Right lobe of liver (tissue), 4 donors: ENCODE data around the gene ZBTB24.

Source experiments
- POLR2A ChIP-seq: fragments of 450-650 bp; IDR thresholded peaks from one replicate; pipeline ENCODE4 v1.6.1; 2017; ENCODE audit warnings: antibody characterized with exemption, mild to moderate bottlenecking
- TF ChIP-seq, protein P1 (sequence below), 4 donors: fragments of 200-600 bp in 3 of 4; fragments of 450-650 bp in 1 of 4; IDR thresholded peaks; one replicate each; pipeline versions ENCODE4 v1.5.1 to v1.8.0; 2016 to 2022; ENCODE audit warnings: antibody characterized with exemption in 4 of 4, mild to moderate bottlenecking in 2 of 4
- donor health status: DM: no; HTN: no; CAD: no.
- donor health status: DM: no; HTN: no; CAD: no.
- donor health status: DM: no; HTN: yes; CAD: no.

DNA sequence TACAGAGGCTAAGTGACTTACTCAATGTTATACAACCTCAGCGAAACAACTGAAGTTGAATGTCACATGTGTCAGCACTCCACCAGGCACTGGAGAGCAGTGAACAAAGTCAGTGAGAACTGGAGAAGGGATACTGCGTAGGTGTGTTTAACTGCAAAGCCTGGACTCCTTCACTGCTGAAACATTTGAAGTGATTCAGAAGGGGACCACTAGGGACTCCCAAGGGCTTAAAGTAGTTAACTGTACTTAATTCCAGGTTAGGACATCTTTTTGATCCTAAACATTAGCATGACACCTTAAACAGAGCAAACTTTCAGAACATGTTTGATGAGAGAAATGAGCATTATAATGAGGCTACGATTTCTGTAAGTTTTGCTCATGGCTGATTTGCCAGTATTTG lies 45.0 kb upstream of the ZBTB24 start:
- TF ChIP-seq, protein P1, sequence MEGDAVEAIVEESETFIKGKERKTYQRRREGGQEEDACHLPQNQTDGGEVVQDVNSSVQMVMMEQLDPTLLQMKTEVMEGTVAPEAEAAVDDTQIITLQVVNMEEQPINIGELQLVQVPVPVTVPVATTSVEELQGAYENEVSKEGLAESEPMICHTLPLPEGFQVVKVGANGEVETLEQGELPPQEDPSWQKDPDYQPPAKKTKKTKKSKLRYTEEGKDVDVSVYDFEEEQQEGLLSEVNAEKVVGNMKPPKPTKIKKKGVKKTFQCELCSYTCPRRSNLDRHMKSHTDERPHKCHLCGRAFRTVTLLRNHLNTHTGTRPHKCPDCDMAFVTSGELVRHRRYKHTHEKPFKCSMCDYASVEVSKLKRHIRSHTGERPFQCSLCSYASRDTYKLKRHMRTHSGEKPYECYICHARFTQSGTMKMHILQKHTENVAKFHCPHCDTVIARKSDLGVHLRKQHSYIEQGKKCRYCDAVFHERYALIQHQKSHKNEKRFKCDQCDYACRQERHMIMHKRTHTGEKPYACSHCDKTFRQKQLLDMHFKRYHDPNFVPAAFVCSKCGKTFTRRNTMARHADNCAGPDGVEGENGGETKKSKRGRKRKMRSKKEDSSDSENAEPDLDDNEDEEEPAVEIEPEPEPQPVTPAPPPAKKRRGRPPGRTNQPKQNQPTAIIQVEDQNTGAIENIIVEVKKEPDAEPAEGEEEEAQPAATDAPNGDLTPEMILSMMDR (IDR thresholded peaks at IDR 0.05) = no peak
- TF ChIP-seq POLR2A = no peak
